Activated CD4-positive, alpha-beta T cell treated with anti-CD3 and anti-CD28 coated beads, Interleukin-2, amount 50 U/mL, for 4 hours (primary cell): ENCODE results near the gene TRIP13.

ENCODE experiments used
- DNase-seq, 2 experiments: peaks; one replicate each; pipeline ENCODE4 v3.0.0-alpha.2; 2020

Gene TRIP13

GRCh38 chr5:854966-855743 lies 37.5 kb upstream of the TRIP13 start:
- DNase-seq, result no peak

- no peak for DNase-seq
Measured at GRCh38 chr5:855771-856530, 36.7 kb upstream of the TRIP13 start.

GRCh38 chr5:856531-857425 lies 35.9 kb upstream of the TRIP13 start:
- no peak for DNase-seq

GRCh38 chr5:858726-859125 lies 34.0 kb upstream of the TRIP13 start:
- DNase-seq, result no peak

GRCh38 chr5:859391-859790 lies 33.3 kb upstream of the TRIP13 start:
- DNase-seq, result no peak

- no peak for DNase-seq
Measured at GRCh38 chr5:859798-860296, 32.8 kb upstream of the TRIP13 start.

GRCh38 chr5:860506-861150 lies 32.1 kb upstream of the TRIP13 start:
- no peak for DNase-seq

GRCh38 chr5:861442-862366 lies 31.0 kb upstream of the TRIP13 start:
- DNase-seq, result no peak

- no peak for DNase-seq
Measured at GRCh38 chr5:862367-863243, 30.1 kb upstream of the TRIP13 start.

GRCh38 chr5:863244-863805 lies 29.4 kb upstream of the TRIP13 start:
- DNase-seq, result no peak

- no peak for DNase-seq
Measured at GRCh38 chr5:864492-865167, 28.1 kb upstream of the TRIP13 start.

- DNase-seq, result no peak
Measured at GRCh38 chr5:865168-865521, 27.5 kb upstream of the TRIP13 start.

- no peak for DNase-seq
Measured at GRCh38 chr5:865771-866170, 26.9 kb upstream of the TRIP13 start.

- no peak for DNase-seq
Measured at GRCh38 chr5:867300-867870, 25.3 kb upstream of the TRIP13 start.

GRCh38 chr5:868428-869135 lies 24.1 kb upstream of the TRIP13 start:
- no peak for DNase-seq

- DNase-seq, result no peak
Measured at GRCh38 chr5:870956-871355, 21.7 kb upstream of the TRIP13 start.

- DNase-seq, result no peak
Measured at GRCh38 chr5:871596-872298, 20.9 kb upstream of the TRIP13 start.

GRCh38 chr5:872301-872700 lies 20.4 kb upstream of the TRIP13 start:
- DNase-seq, result no peak
